Kasumi-1 (cell line): ENCODE measurements around the gene ATP8B2.
"Not testable (repeated sequence)": the region's sequence is repeated elsewhere in the genome, so short reads cannot be mapped to it uniquely, and the experiment has no call there.

Experiments used
- DNase-seq, 2 experiments: peaks; one replicate each; lab custom pipeline; 2025; lab: John Stamatoyannopoulos, UW

ATP8B2 gene

DNA sequence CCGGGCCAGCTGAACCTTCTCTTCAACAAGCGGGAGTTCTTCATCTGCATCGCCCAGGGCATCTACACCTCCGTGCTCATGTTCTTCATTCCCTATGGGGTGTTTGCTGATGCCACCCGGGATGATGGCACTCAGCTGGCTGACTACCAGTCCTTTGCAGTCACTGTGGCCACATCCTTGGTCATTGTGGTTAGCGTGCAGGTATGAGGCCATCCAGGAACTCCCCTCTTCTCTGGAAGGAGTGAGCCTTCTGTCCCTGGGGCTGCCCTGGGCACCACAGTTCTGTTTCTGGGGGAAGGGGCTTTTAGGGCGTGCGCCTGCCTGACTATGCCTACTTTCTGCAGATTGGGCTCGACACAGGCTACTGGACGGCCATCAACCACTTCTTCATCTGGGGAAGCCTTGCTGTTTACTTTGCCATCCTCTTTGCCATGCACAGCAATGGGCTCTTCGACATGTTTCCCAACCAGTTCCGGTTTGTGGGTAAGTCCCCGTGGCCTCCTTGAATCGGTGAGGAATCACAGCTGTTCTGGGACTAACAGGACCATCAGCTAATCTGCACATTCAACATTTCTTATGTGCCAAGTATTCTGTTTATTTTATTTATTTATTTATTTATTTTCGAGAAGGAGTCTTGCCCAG, 21.1 kb downstream of the ATP8B2 start:
- no peak for DNase-seq

DNA sequence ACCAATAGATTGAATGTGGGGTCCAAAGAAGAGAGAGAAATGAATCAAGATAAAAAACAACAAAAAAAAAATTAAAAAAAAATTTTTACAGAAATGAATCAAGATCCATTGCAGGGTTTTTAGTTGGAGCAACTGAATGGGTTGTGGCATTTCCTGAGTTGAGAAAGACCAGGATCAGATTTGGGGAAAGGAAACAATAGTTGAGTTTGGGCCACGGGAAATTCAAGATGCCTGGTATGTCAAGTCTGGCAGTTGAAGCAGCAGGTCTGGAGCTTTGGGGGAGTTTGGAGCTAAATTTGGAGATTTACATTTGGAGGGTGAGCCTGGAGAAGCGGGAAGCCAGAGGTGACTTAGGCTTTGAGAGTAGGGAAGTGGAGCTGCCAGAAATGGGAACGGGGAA, 22.6 kb downstream of the ATP8B2 start:
- DNase-seq, result no peak

DNA sequence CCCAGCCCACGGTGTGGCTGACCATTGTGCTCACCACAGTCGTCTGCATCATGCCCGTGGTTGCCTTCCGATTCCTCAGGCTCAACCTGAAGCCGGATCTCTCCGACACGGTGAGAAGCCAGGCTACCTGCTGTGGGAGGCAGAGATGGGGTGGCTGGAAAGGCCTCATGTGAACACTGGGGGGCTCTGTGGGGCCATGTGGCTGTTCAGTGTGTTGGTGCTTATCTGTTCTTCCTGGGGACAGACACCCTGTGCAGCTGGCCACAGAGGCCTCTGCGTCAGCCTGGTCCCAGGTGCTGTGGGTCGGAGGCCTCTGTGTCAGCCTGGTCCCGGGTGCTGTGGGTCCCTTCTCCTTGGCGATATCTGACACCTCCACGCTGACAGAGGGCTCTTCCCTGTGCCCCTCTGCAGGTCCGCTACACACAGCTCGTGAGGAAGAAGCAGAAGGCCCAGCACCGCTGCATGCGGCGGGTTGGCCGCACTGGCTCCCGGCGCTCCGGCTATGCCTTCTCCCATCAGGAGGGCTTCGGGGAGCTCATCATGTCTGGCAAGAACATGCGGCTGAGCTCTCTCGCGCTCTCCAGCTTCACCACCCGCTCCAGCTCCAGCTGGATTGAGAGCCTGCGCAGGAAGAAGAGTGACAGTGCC, 23.2 kb downstream of the ATP8B2 start:
- no peak for DNase-seq

DNA sequence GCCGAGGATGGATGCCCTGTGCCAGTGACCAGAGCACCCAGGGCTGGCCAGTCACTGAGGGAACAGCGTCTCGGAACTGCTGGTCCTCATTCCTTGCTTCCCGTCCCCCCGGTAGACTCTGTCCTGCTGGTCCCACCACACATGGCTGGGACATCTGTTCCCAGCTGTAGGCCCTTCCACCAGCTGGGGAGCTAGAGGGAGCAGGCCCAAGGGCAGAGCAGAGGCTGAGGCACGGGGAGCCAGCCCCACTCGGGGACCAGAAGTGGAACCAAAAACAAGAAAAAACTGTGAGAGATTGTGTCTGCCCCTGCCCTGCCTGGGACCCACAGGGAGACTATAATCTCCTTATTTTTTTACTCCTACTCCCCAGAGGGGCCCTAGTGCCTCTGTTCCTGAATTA, 23.8 kb downstream of the ATP8B2 start:
- DNase-seq, result no peak

DNA sequence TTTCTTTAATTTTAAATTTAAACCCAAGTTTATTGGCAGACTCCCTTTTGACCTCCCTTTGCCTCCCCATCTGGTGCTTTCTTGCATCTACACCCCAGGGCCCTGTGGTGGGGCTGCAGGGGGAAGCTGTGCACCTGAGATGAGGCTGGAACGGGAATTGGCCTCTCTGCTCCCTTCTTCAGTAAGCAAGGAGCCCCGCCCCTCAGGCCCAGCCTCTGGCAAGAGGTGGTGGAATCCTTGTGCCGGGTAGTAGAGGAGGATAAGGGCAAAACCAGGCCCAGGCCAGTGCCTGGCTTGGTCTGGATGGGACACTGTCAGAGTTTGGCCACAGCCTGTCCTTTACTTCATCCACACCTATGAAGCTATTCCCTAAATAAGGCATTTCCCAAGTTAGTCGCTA, 25.1 kb downstream of the ATP8B2 start:
- DNase-seq, result no peak

DNA sequence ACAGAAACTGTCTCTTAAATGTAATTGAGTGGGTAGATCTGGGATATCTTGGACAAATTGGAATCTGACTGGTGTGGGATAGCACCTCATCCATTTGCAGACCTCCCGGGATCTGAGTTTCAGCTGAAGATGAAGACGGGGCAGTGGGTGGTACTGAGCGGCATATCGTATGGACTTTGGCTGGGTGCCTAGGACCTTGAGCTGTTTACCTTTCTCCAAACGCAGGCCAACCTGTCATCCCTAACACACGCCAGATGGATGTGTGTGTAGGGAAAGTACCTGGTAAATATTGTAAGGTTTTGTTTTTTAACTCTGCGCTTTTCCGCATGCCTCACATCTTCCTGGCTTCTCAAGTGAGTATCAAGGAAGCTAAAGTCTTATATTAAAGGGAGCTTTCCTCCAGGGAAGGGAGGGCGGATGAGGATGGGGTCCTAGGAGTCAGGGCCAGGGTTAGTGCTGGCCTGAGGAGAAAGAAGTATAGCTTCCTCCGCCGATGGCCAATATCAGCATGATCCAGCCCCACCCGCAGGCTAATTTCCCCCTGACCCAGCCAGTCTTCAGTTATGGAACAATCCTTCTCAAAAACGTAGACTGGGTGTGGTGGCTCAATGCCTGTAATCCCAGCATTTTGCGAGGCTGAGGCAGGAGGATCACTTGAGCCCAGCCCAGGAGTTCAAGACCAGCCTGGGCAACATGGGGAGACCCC, 26.2 kb downstream of the ATP8B2 start:
- no peak for DNase-seq

DNA sequence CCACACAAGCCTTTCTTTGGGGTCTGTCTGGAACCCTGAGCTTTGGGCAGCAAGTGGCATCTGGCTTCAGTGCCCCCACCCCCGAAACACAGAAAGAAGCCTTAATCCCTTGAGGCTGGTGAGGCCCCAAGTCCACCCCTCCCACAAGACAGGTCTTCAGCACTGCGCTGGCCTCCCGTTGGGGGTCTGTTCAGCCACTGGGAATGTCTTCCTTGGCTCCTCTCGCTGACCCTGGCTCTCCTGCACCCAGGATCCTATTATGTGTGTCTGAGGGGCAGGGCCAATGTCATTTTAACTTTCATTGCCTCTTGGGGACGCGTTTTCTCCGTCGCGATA, 26.9 kb downstream of the ATP8B2 start:
- no peak for DNase-seq

DNA sequence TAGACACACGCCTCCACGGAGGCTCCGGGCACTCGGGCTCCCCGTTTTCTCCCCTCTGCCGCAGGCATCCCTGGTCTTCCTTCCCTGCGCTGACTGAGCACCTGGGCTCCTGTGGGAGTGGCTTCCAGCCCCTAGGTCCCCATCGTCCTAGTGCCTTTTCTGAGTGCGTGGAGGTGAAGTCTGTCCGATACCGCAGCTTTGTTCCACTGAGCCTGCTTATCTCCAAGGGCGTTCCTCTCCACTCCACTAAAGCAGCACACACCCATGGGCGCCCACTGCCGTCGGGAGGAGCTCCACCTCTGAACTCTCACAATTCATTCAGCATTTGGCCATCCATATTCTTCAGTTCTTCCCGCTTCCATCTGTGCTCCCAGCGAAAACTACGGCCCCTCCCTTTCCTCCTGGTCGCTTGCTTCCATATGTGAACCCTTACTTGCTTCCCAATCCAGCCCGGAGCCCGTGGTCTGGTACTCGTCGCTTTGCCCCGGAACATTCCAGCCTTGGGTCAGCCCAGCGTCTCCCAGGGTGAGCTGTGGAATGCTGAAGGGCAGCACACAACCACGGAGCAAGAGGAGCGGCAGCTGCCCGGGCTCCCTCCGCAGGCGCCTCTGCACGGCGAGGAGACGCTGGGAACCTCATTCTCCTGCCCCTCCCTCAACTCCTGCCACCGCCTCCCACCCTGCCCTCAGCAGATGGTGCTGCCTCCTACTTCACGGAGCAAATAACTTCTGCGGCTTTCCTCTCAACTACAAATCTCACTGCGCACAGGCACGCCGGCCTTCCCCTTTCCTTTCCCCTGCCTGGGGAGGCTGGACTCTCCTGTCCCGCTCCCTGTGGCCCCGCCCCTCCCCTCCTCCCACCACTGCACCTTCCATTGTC, 27.5 kb downstream of the ATP8B2 start:
- peak; percentile 78 to 85 for DNase-seq

DNA sequence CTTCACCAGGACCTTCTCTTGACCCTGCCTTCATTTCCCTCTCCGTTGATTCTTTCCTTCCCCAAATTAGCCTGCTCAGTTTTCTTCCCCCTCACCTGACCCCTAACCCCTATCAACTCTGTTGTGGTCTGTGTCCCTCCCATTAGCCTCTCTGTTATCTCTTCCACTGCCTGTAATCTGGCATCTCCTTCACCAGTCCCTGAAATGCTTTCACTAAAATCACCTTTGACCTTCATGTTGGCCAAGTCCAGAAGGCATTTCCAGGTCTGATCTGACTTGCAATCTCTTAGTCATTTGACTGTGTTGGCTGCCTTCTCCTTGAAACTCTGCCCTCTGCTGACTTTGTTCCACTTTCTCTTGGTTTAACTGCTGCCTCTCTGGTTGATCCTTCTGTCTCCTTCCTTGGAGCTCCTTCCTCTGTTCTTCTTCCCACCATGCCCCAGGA, 28.2 kb downstream of the ATP8B2 start:
- DNase-seq, result peak; percentile 67 to 69

DNA sequence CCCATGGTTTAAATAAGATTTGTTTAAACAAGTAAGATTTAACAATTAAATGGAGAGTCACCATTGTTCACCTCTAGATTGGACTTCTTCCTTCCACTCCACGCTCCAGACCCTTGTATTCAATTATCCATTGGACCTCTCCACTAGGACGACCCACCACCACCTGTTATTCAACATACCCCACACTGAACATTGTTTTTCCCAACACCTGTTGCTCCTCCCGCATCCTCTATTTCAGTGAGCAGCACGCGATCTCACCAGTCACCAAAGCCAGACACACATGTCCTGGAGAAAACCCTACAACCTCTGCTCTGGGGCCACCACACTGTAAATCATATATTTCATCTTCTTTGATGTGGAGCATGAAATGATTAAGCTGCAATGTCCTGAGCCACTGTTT, 28.6 kb downstream of the ATP8B2 start:
- no peak for DNase-seq

DNA sequence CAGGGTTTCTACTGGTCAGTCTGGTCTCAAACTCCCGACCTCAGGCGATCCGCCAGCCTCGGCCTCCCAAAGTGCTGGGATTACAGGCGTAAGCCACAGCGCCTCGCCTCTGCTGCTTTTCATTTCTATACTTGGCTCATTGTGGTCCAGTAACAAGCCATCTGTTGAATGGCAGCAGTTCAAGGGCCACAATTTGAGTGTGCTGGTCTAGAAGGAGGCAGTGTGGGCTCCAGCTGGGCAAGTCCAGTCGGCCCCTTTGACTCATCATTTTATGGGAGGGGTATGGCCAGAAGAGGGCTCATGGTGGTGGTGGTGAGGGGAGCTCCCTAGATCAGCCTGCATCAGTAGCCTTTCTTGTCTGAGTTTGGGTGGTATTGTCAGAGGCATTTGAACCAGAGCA, 33.2 kb downstream of the ATP8B2 start:
- no peak for DNase-seq

DNA sequence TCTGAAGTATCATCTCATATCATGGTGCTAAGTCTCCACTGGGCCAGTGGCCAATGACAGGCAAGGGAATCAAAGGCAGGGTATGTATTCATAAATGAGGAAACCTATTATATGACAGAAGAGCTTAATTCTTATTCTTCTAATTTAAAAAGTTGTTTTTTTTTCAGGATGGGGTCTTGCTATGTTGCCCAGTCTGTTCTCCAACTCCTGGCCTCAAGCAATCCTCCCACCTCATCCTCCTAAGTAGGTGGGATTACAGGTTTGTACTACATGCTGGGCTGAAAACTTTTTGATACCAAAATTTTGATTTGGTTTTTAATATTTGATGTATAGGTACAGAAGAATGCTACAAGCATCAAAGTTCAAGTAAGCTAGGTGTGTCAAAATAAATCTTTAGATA, 35.0 kb downstream of the ATP8B2 start:
- DNase-seq, result no peak

DNA sequence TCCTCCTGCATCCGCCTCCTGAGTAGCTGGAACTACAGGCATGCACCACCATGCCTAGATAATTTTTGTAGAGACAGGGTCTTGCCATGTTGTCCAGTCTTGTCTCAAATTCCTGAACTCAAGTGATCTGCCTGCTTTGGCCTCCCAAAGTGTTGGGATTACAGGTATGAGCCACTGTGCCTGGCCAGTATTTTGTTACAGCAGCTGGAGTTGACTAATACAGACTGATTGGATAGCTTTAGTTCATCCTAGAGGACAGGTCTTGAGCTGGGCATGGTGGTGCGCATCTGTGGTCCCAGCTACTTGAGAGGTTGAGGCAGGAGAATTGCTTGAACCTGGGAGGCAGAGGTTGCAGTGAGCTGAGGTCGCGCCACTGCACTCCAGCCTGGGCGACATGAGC, 35.6 kb downstream of the ATP8B2 start:
- DNase-seq, result not testable (repeated sequence)

DNA sequence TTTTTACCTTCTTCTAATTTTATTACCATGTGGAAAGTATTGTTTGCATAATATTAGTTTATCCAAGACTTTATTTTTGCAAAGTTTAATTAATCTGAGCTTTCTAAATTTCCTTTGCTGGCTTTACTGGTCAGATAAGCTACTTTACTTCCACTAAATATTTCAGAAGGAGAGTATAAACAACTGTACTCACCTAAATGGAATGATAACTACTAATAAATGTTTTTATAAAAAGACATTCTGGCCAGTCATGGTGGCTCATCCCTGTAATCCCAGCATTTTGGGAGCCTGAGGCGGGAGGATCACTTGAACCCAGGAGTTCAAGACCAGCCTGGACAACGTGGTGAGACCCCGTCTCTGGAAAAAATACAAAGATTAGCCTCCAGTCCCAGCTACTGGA, 36.0 kb downstream of the ATP8B2 start:
- DNase-seq, result no peak

DNA sequence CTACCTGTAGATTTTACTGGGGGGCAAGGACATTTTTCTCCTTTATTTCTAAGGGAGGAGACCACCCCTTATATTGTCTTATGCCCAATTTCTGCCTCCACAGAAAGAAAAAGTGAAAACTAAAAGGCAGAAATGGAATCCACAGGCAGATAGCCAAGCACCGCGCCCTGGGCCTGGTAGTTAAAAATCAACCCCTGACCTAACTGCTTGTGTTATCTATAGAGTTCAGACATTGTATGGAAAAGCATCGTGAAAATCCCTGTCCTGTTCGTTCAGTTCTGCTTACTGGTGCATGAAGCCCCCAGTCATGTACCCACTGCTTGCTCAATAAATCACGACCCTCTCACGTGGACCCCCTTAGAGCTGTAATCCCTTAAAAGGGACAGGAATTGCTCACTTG, 46.1 kb downstream of the ATP8B2 start:
- no peak for DNase-seq

DNA sequence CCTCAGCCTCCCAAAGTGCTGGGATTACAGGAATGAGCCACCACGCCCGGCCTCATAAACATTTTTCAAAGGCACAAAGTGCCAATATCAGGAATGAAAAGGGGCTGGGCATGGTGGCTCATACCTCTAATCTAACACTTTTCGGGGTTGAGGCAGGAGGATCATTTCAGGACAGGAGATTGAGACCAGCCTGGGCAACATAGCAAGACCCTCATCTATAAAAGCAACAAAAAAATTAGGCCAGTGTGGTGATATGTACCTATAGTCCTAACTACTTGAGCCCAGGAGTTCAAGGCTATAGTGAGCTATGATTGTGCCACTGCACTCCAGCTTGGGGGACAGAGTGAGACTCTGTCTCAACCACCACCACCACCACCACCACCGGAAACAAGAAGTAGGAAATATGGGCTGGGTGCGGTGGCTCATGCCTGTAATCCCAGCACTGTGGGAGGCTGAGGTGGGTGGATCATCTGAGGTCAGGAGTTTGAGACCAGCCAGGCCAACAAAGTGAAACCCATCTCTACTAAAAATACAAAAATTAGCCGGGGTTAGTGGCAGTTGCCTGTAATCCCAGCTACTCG, 48.5 kb downstream of the ATP8B2 start:
- peak in 1 of 2 experiments; percentile 20 for DNase-seq

DNA sequence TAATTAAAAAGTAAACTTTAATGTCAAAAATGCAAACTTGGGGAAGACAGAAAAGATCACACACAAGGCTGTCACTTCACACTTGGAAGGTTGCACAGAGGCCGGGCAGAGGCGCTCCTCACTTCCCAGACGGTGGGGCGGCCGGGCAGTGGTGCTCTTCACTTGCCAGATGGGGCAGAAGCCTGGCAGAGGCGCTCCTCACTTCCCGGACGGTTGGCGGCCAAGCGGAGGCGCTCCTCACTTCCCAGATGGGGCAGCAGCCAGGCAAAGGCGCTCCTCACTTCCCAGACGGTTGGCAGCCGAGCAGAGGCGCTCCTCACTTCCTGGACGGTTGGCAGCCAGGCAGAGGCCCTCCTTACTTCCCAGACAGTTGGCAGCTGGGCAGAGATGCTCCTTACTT, 54.0 kb downstream of the ATP8B2 start:
- DNase-seq, result no peak

DNA sequence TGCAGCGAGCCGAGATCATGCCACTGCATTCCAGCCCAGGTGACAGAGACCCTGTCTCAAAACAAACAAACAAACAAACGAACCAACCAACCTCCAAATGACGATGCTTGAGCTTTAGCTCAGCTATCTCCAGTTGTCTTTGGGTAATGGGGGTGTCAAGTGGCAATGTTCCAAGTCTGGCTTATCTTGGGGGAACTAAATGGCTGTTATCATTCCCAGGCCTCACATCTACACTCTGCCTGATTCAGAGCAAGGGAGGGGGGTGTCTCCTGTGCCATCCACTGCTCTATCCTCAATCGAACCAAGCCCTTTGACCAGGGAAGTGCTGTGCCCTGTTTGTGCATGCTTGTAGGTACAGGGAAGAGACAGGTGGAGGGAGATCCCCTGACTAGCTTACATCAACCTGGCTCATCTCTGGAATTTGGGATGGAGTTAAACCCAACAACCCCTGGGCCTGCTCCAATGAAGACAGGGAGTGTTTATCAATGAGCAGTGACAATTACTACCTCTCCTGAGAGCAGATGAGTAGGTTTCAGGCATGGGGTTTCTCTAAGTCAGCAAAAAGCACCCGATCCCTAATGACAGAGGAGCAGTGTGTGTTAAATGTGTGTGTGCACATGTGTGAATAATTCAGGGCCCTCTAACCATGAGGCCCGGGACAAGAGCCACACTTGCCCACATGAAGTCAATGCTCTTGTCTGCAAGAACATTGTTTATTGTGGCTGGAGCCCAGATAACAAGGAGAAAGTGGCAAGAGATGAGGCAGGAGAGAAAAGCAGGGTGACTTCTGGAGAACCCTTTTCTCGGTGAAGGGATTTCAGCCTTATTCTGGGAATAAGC, 59.5 kb downstream of the ATP8B2 start:
- no peak for DNase-seq

DNA sequence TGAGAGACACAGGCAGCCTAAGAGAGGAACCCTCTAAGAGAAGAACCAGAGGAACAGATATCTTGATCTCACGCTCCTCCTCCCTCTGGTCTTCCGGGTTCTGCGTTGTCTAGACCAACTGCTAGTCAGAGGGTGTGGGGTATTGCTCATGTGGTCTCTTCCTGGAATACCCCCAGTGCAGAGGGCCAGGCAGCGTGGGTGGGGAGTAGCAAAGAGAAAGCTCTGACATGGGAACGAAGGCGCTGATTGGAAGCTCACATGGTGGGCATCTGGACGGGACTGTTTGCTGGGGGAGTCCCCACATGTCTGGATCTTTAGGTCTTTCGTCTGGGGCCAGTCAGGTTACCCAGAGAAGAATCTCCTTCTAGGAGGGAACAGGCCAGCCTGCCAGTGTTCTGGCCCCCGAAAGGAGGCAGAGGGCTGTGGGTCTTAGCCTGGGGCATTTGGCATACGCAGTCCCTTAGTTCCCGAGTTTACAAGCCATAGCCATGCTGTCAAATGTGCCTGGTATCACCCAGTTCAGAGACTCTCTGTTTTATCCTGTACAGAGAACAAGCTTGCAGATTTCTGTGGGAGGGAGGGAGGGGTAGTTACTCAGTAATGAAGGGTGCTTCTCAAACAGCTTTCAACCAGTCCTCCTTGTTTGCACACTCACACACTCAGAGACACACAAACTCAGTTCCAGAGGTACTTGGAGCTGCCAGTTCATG, 61.5 kb downstream of the ATP8B2 start:
- DNase-seq, result no peak

DNA sequence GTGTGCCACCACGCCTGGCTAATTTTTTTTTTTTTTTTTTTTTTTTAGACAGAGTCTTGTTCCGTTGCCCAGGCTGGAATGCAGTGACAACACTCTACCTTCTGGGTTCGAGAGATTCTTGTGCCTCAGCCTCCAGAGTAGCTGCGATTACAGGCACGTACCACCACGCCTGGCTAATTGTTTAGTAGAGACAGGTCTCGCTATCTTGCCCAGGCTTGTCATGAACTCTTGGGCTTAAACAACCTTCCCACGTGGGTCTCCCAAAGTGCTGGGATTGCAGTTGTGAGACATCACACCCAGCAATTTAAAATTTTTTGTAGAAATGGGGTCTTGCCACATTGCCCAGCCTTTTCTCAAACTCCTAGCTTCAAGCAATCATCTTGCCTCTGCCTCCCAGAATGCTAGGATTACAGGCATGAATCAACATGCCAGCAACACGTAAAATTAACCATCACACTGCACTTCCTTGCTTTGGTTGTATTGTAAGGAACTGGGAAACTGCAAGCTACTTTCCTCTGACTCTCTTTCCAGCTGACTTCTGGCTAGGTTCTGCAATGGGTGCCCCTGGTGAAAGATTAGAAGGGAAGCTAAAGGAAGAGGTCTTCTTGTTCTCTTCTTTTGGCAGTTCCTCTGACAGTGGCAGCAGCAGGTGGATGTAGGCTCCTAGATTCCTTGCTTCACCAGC, 65.9 kb downstream of the ATP8B2 start:
- no peak for DNase-seq
